H9 (cell line): ENCODE data around the gene NBEAL2. TPM values are rescaled to one million over a fixed set of nuclear protein-coding genes. Genes with fewer than 3 reads are reported as not detected.

Source experiments
- DNase-seq: peaks from one replicate; pipeline ENCODE4 v3.0.0-alpha.2; 2017
- H2AFZ ChIP-seq: one replicate; pipeline ENCODE4 v1.6.1; 2013; ENCODE audit warnings: mild to moderate bottlenecking, low read length, control low read depth, moderate library complexity
- H2AK5ac ChIP-seq: 2 replicates; pipeline ENCODE4 v1.6.1; 2013; ENCODE audit warnings: low read length, control low read depth, mixed read lengths; ENCODE audit not compliant: insufficient read length
- H2BK120ac ChIP-seq: one replicate; pipeline ENCODE4 v1.6.1; 2013; ENCODE audit warnings: low read depth, mild to moderate bottlenecking, low read length, control low read depth, inconsistent platforms; ENCODE audit not compliant: poor library complexity, severe bottlenecking
- H2BK12ac ChIP-seq: 2 replicates; pipeline ENCODE4 v1.6.1; 2013; ENCODE audit warnings: low read length, control low read depth, mixed read lengths, low read depth; ENCODE audit not compliant: insufficient read length
- H2BK15ac ChIP-seq: 2 replicates; pipeline ENCODE4 v1.6.1; 2013; ENCODE audit warnings: low read depth, low read length, control low read depth
- H2BK20ac ChIP-seq: one replicate; pipeline ENCODE4 v1.6.1; 2013; ENCODE audit warnings: low read depth, mild to moderate bottlenecking, low read length, control low read depth, inconsistent platforms; ENCODE audit not compliant: poor library complexity, severe bottlenecking
- H2BK5ac ChIP-seq: 2 replicates; pipeline ENCODE4 v1.6.1; 2013; ENCODE audit warnings: low read length, control low read depth, mixed read lengths; ENCODE audit not compliant: insufficient read length
- H3K14ac ChIP-seq: 2 replicates; pipeline ENCODE4 v1.6.1; 2013; ENCODE audit warnings: low read length, control low read depth; ENCODE audit not compliant: insufficient read depth
- H3K18ac ChIP-seq: 2 replicates; pipeline ENCODE4 v1.6.1; 2013; ENCODE audit warnings: low read depth, mild to moderate bottlenecking, mixed read lengths, low read length, control low read depth; ENCODE audit not compliant: insufficient read length
- H3K23ac ChIP-seq: 2 replicates; pipeline ENCODE4 v1.6.1; 2013; ENCODE audit warnings: low read length, control low read depth, mixed read lengths, low read depth; ENCODE audit not compliant: insufficient read length
- H3K23me2 ChIP-seq: 2 replicates; pipeline ENCODE4 v1.6.1; 2013; ENCODE audit warnings: low read depth, mild to moderate bottlenecking, mixed read lengths, low read length, control low read depth; ENCODE audit not compliant: insufficient read length, poor library complexity, severe bottlenecking
- H3K27ac ChIP-seq: 2 replicates; pipeline ENCODE4 v1.5.1; 2013; ENCODE audit warnings: low read length, control low read depth, mixed read lengths, low read depth; ENCODE audit not compliant: insufficient read length
- H3K27me3 ChIP-seq: 2 replicates; pipeline ENCODE4 v1.6.1; 2013; ENCODE audit warnings: low read length, control low read depth, inconsistent platforms; ENCODE audit not compliant: insufficient read depth
- H3K4ac ChIP-seq: 2 replicates; pipeline ENCODE4 v1.6.1; 2013; ENCODE audit warnings: low read depth, mild to moderate bottlenecking, control low read depth, inconsistent platforms, low read length, moderate library complexity
- H3K4me1 ChIP-seq: 2 replicates; pipeline ENCODE4 v1.6.1; 2013; ENCODE audit warnings: low read length, control low read depth, inconsistent platforms; ENCODE audit not compliant: insufficient read depth
- H3K4me2 ChIP-seq: 2 replicates; pipeline ENCODE4 v1.6.1; 2013; ENCODE audit warnings: low read length, control low read depth, mixed read lengths; ENCODE audit not compliant: insufficient read length, insufficient read depth
- H3K56ac ChIP-seq: 2 replicates; pipeline ENCODE4 v1.6.1; 2013; ENCODE audit warnings: low read depth, mild to moderate bottlenecking, mixed read lengths, low read length, control low read depth; ENCODE audit not compliant: insufficient read length
- H3K79me1 ChIP-seq: 2 replicates; pipeline ENCODE4 v1.6.1; 2013; ENCODE audit warnings: low read depth, mild to moderate bottlenecking, moderate library complexity, low read length, control low read depth, inconsistent platforms; ENCODE audit not compliant: insufficient read depth, poor library complexity, severe bottlenecking
- H3K79me2 ChIP-seq: 2 replicates; pipeline ENCODE4 v1.6.1; 2013; ENCODE audit warnings: low read length, control low read depth, inconsistent platforms; ENCODE audit not compliant: insufficient read depth
- H3K9ac ChIP-seq: 2 replicates; pipeline ENCODE4 v1.6.1; 2013; ENCODE audit warnings: low read length, control low read depth, mixed read lengths; ENCODE audit not compliant: insufficient read length; ENCODE audit errors: extremely low read depth
- H3K9me3 ChIP-seq: one replicate; pipeline ENCODE4 v1.6.1; 2013; ENCODE audit warnings: low read depth, low read length, inconsistent platforms; ENCODE audit not compliant: control insufficient read depth
- H3T11ph ChIP-seq: one replicate; pipeline ENCODE4 v1.6.1; 2013; ENCODE audit warnings: mild to moderate bottlenecking, low read length, control low read depth, inconsistent platforms
- H4K20me1 ChIP-seq: one replicate; pipeline ENCODE4 v1.6.1; 2013; ENCODE audit not compliant: control insufficient read depth, insufficient read length, insufficient read depth
- H4K5ac ChIP-seq: 2 replicates; pipeline ENCODE4 v1.6.1; 2013; ENCODE audit warnings: low read depth, mild to moderate bottlenecking, mixed read lengths, low read length, control low read depth; ENCODE audit not compliant: insufficient read length
- H4K8ac ChIP-seq: replicated peaks from 2 replicates; pipeline ENCODE4 v1.6.1; 2013; ENCODE audit warnings: low read length, control low read depth, mixed read lengths, low read depth; ENCODE audit not compliant: insufficient read length
- H4K91ac ChIP-seq: 2 replicates; pipeline ENCODE4 v1.6.1; 2013; ENCODE audit warnings: low read depth, mild to moderate bottlenecking, moderate library complexity, mixed read lengths, low read length, control low read depth; ENCODE audit not compliant: insufficient read length
- H3K27ac Mint-ChIP-seq, 3 experiments: 2 replicates in 2 of 3; 3 replicates in 1 of 3; pipeline ENCODE4 v1.8.0; 2020 to 2021; ENCODE audit warnings: mixed read lengths in 3 of 3, mild to moderate bottlenecking in 1 of 3, moderate library complexity in 1 of 3
- H3K27me3 Mint-ChIP-seq: 2 replicates; pipeline ENCODE4 v1.8.0; 2021; ENCODE audit warnings: low read depth, mild to moderate bottlenecking, moderate library complexity, mixed read lengths
- H3K36me3 Mint-ChIP-seq, 3 experiments: 2 replicates in 2 of 3; 3 replicates in 1 of 3; pipeline ENCODE4 v1.8.0; 2020 to 2021; ENCODE audit warnings: low read depth in 3 of 3, mixed read lengths in 3 of 3; ENCODE audit not compliant: insufficient read depth in 1 of 3
- H3K4me1 Mint-ChIP-seq, 2 experiments: 2 replicates each; pipeline ENCODE4 v1.8.0; 2020; ENCODE audit warnings: mixed read lengths in 2 of 2
- H3K4me3 Mint-ChIP-seq, 2 experiments: 2 replicates in 1 of 2; 3 replicates in 1 of 2; pipeline ENCODE4 v1.8.0; 2020 to 2021; ENCODE audit warnings: mild to moderate bottlenecking in 2 of 2, mixed read lengths in 2 of 2, moderate library complexity in 1 of 2
- H3K9me3 Mint-ChIP-seq, 2 experiments: 2 replicates in 1 of 2; 3 replicates in 1 of 2; pipeline ENCODE4 v1.8.0; 2020; ENCODE audit warnings: mild to moderate bottlenecking in 2 of 2, mixed read lengths in 2 of 2, moderate library complexity in 1 of 2
- CTCF ChIP-seq: fragments of 200-600 bp; sonication (generic); conservative IDR thresholded peaks from 3 replicates; pipeline ENCODE4 v1.8.0; 2021; ENCODE audit warnings: antibody characterized with exemption, mild to moderate bottlenecking
- WGBS: extraction: QIAGEN DNeasy Blood & Tissue Kit; methylation state at CpG from one replicate; pipeline ENCODE4 v1.1.7; 2013; ENCODE audit warnings: missing lambda C conversion rate, low lambda C conversion rate, mixed read lengths; ENCODE audit not compliant: insufficient read length; ENCODE audit errors: extremely low coverage; 5-methylcytosine and 5-hydroxymethylcytosine counted together
- total RNA-seq: library from RNA; stranded (reverse); gene quantifications from 2 replicates; pipeline ENCODE4 v1.2.1, GENCODE V29; 2021

Gene NBEAL2
- total RNA-seq, 1 experiment from 2014 or later: 52.1 TPM

GRCh38 chr3:46955801-46956259 lies 23.6 kb upstream of the NBEAL2 start:
- no peaks in the 10 kb centered on the region; a peak in 1 of 5 replicates for H3K9me3 Mint-ChIP-seq
- peak overlapping the region in 1 of 3 experiments; percentile 66; a peak in 3 of 7 replicates for H3K27ac Mint-ChIP-seq
- Histone ChIP-seq H2BK5ac (no peak overlapping the region), H2AFZ (no peak overlapping the region), H3K23ac (no peak overlapping the region), H4K8ac (no peak overlapping the region), H3K18ac (no peak overlapping the region), H3K4me2 (no peak overlapping the region), H3K27me3 (no peaks in the 10 kb centered on the region), H3K23me2 (no peaks in the 10 kb centered on the region), H3K79me1 (peaks cover 16% of the 10 kb centered on the region), H3K27ac (no peak overlapping the region), H3K4ac (no peak overlapping the region), H3K9me3 (no peaks in the 10 kb centered on the region), H4K91ac (no peak overlapping the region), H4K5ac (no peak overlapping the region), H3K9ac (no peak overlapping the region), H4K20me1 (no peaks in the 10 kb centered on the region), H3K14ac (no peak overlapping the region), H3K56ac (no peak overlapping the region), H3K4me1 (peaks cover 10% of the 10 kb centered on the region; the same call in 1 of the 2 replicates), H2BK20ac (no peak overlapping the region), H3K79me2 (peaks cover 42% of the 10 kb centered on the region; the same call in 1 of the 2 replicates), H2AK5ac (no peak overlapping the region), H2BK12ac (no peak overlapping the region), H3T11ph (no peak overlapping the region), H2BK15ac (no peak overlapping the region), H2BK120ac (no peak overlapping the region)
- H3K4me3 Mint-ChIP-seq: no peak overlapping the region
- no peak for TF ChIP-seq CTCF
- peaks cover 0 to 2% (median 0%) of the 10 kb centered on the region in 3 experiments; a peak in 2 of 7 replicates for H3K36me3 Mint-ChIP-seq
- no CpG with 5 or more reads among the region's 3 CpGs for WGBS
- DNase-seq: no peak
- H3K27me3 Mint-ChIP-seq: no peaks in the 10 kb centered on the region
- H3K4me1 Mint-ChIP-seq: peaks cover 44 to 62% of the 10 kb centered on the region in 2 experiments
